KMS-11 (cell line): ENCODE measurements around the gene SERPINA10.

ENCODE experiments used
- H2AFZ ChIP-seq: fragments of 200-600 bp; sonication (generic); 2 replicates; pipeline ENCODE4 v1.6.1; 2016; ENCODE audit warnings: antibody characterized with exemption, mixed run types, low read depth
- H3K27ac ChIP-seq: fragments of 200-600 bp; sonication (generic); 2 replicates; pipeline ENCODE4 v1.6.1; 2016; ENCODE audit warnings: mild to moderate bottlenecking, mixed run types
- H3K27me3 ChIP-seq: fragments of 200-600 bp; sonication (generic); 2 replicates; pipeline ENCODE4 v1.6.1; 2017; ENCODE audit warnings: mild to moderate bottlenecking, low read depth, mixed run types, moderate library complexity; ENCODE audit not compliant: insufficient read depth
- H3K36me3 ChIP-seq: fragments of 200-600 bp; sonication (generic); 2 replicates; pipeline ENCODE4 v1.6.1; 2017; ENCODE audit warnings: mild to moderate bottlenecking, mixed run types; ENCODE audit not compliant: insufficient read depth
- H3K4me1 ChIP-seq: fragments of 200-600 bp; sonication (generic); 2 replicates; pipeline ENCODE4 v1.6.1; 2016; ENCODE audit warnings: mild to moderate bottlenecking, low read depth, mixed run types; ENCODE audit not compliant: poor library complexity, severe bottlenecking
- H3K4me2 ChIP-seq: fragments of 200-600 bp; sonication (generic); 2 replicates; pipeline ENCODE4 v1.7.0; 2016; ENCODE audit warnings: mild to moderate bottlenecking, mixed run types
- H3K4me3 ChIP-seq: fragments of 200-600 bp; sonication (generic); IDR thresholded peaks from 2 replicates; pipeline ENCODE4 v1.6.1; 2017; ENCODE audit warnings: low read depth, low read length, mixed read lengths; ENCODE audit not compliant: insufficient read depth
- H3K79me2 ChIP-seq: fragments of 200-600 bp; sonication (generic); 2 replicates; pipeline ENCODE4 v1.6.1; 2016; ENCODE audit warnings: low read depth, mixed run types; ENCODE audit not compliant: insufficient read depth
- H3K9ac ChIP-seq: fragments of 200-600 bp; sonication (generic); 2 replicates; pipeline ENCODE4 v1.6.1; 2016; ENCODE audit warnings: mild to moderate bottlenecking, mixed run types
- H4K20me1 ChIP-seq: fragments of 200-600 bp; sonication (generic); 2 replicates; pipeline ENCODE4 v1.6.1; 2016; ENCODE audit warnings: mild to moderate bottlenecking, mixed run types; ENCODE audit not compliant: insufficient read depth
- CTCF ChIP-seq: fragments of 200-600 bp; sonication (generic); conservative IDR thresholded peaks from 2 replicates; pipeline ENCODE4 v1.6.1; 2017; ENCODE audit warnings: low read depth, mild to moderate bottlenecking, antibody characterized with exemption, low read length, moderate library complexity, mixed read lengths

The SERPINA10 gene

GRCh38 chr14:94320243-94320642 is 27.2 kb upstream of the SERPINA10 start:
- Histone ChIP-seq H4K20me1 (no peaks in the 10 kb centered on the region), H3K4me2 (no peak overlapping the region), H3K4me1 (no peaks in the 10 kb centered on the region), H3K27me3 (no peaks in the 10 kb centered on the region), H2AFZ (no peak overlapping the region), H3K79me2 (no peaks in the 10 kb centered on the region), H3K4me3 (no peak overlapping the region), H3K27ac (no peak overlapping the region), H3K36me3 (no peaks in the 10 kb centered on the region), H3K9ac (no peak overlapping the region)
- TF ChIP-seq CTCF: no peak

GRCh38 chr14:94317259-94317658 is 24.2 kb upstream of the SERPINA10 start:
- Histone ChIP-seq H3K79me2 (no peaks in the 10 kb centered on the region), H2AFZ (no peak overlapping the region), H3K36me3 (no peaks in the 10 kb centered on the region), H3K9ac (no peak overlapping the region), H3K27me3 (no peaks in the 10 kb centered on the region), H3K27ac (no peak overlapping the region), H3K4me3 (no peak overlapping the region), H3K4me1 (no peaks in the 10 kb centered on the region), H3K4me2 (no peak overlapping the region), H4K20me1 (no peaks in the 10 kb centered on the region)
- TF ChIP-seq CTCF: no peak

GRCh38 chr14:94316692-94317091 is 23.6 kb upstream of the SERPINA10 start:
- H3K79me2 ChIP-seq: no peaks in the 10 kb centered on the region
- H2AFZ ChIP-seq: no peak overlapping the region
- no peak overlapping the region for H3K9ac ChIP-seq
- H3K36me3 ChIP-seq: no peaks in the 10 kb centered on the region
- H3K4me1 ChIP-seq: no peaks in the 10 kb centered on the region
- no peak overlapping the region for H3K4me2 ChIP-seq
- H3K4me3 ChIP-seq: no peak overlapping the region
- H4K20me1 ChIP-seq: no peaks in the 10 kb centered on the region
- H3K27ac ChIP-seq: no peak overlapping the region
- TF ChIP-seq CTCF: no peak
- H3K27me3 ChIP-seq: no peaks in the 10 kb centered on the region

GRCh38 chr14:94314890-94315289 is 21.8 kb upstream of the SERPINA10 start:
- H3K4me1 ChIP-seq: no peaks in the 10 kb centered on the region
- no peaks in the 10 kb centered on the region for H3K36me3 ChIP-seq
- no peak overlapping the region for H3K27ac ChIP-seq
- no peak overlapping the region for H3K4me3 ChIP-seq
- H3K9ac ChIP-seq: no peak overlapping the region
- no peaks in the 10 kb centered on the region for H3K27me3 ChIP-seq
- H2AFZ ChIP-seq: no peak overlapping the region
- H3K79me2 ChIP-seq: no peaks in the 10 kb centered on the region
- no peak for TF ChIP-seq CTCF
- no peaks in the 10 kb centered on the region for H4K20me1 ChIP-seq
- no peak overlapping the region for H3K4me2 ChIP-seq
